OCI-LY7 (cell line): ENCODE measurements around the gene VHLL. TPM values are rescaled to one million over a fixed set of nuclear protein-coding genes. Genes with fewer than 3 reads are reported as not detected.

Experiments
- BruUV-seq: library from RNA; stranded (reverse); fragments of 400-500 nt; replicated peaks from 2 replicates; lab custom pipeline; 2021; lab: Mats Ljungman, UMichigan
- CTCF ChIA-PET: fragments of 300-600 bp; sonication (Branson Sonifier 250); formaldehyde crosslinking; loops from one replicate; lab custom pipeline; 2022; ENCODE audit warnings: antibody characterized with exemption; ENCODE audit not compliant: unreplicated experiment; lab: Charles Lee
- POLR2A ChIA-PET: fragments of 300-600 bp; sonication (Branson Sonifier 250); formaldehyde crosslinking; loops from one replicate; lab custom pipeline; 2022; ENCODE audit warnings: antibody characterized with exemption; lab: Charles Lee
- DNase-seq: peaks from one replicate; pipeline ENCODE4 v3.0.0-alpha.2; 2015; ENCODE audit warnings: low spot score
- H2AFZ ChIP-seq: fragments of 200-600 bp; sonication (generic), shearing (Covaris generic); 2 replicates; pipeline ENCODE4 v1.6.1; 2014; ENCODE audit warnings: mild to moderate bottlenecking, antibody characterized with exemption, low read length, moderate library complexity
- H3K27ac ChIP-seq: fragments of 200-600 bp; sonication (generic); 2 replicates; pipeline ENCODE4 v1.5.1; 2014; ENCODE audit warnings: mixed run types, low read depth, mild to moderate bottlenecking, moderate library complexity, low read length, inconsistent platforms; ENCODE audit not compliant: poor library complexity, severe bottlenecking
- H3K36me3 ChIP-seq: fragments of 200-600 bp; sonication (generic); 2 replicates; pipeline ENCODE4 v1.6.1; 2014; ENCODE audit warnings: mild to moderate bottlenecking, antibody characterized with exemption, low read length, moderate library complexity, mixed read lengths; ENCODE audit not compliant: insufficient read depth
- H3K4me1 ChIP-seq: fragments of 200-600 bp; sonication (generic); 2 replicates; pipeline ENCODE4 v1.5.1; 2014; ENCODE audit warnings: mild to moderate bottlenecking, low read length; ENCODE audit not compliant: insufficient read depth, poor library complexity, severe bottlenecking
- H3K4me2 ChIP-seq: fragments of 200-600 bp; sonication (generic); 2 replicates; pipeline ENCODE4 v1.6.1; 2014; ENCODE audit warnings: mild to moderate bottlenecking, low read length
- H3K4me3 ChIP-seq: fragments of 200-600 bp; sonication (generic); 2 replicates; pipeline ENCODE4 v1.5.1; 2014; ENCODE audit warnings: mild to moderate bottlenecking, low read depth, low read length; ENCODE audit not compliant: poor library complexity, severe bottlenecking
- H3K79me2 ChIP-seq: fragments of 200-600 bp; sonication (generic); 2 replicates; pipeline ENCODE4 v1.6.1; 2016; ENCODE audit warnings: low read depth, mild to moderate bottlenecking, low read length, moderate library complexity, mixed read lengths; ENCODE audit not compliant: insufficient read depth
- H3K9me2 ChIP-seq: fragments of 200-600 bp; sonication (generic); 2 replicates; pipeline ENCODE4 v1.6.1; 2016; ENCODE audit warnings: mild to moderate bottlenecking, low read length, mixed read lengths; ENCODE audit not compliant: insufficient read depth
- H3K9me3 ChIP-seq: fragments of 200-600 bp; sonication (generic); 2 replicates; pipeline ENCODE4 v1.6.1; 2014; ENCODE audit warnings: mild to moderate bottlenecking, mixed run types, low read length, mixed read lengths
- H4K20me1 ChIP-seq: fragments of 200-600 bp; sonication (generic); 2 replicates; pipeline ENCODE4 v1.6.1; 2014; ENCODE audit warnings: mild to moderate bottlenecking, antibody characterized with exemption, low read length, moderate library complexity, mixed read lengths; ENCODE audit not compliant: insufficient read depth
- EZH2phosphoT487 ChIP-seq: fragments of 200-600 bp; sonication (generic); IDR thresholded peaks from 2 replicates; pipeline ENCODE4 v1.6.1; 2018; ENCODE audit warnings: low read depth, borderline replicate concordance, mild to moderate bottlenecking, mixed run types, antibody characterized with exemption, low read length, moderate library complexity, mixed read lengths
- intact Hi-C: fragments of 100-400 bp; cut with micrococcal nuclease; formaldehyde crosslinking; loops from one replicate; pipeline ENCODE4 v1.10.0; 2022; ENCODE audit not compliant: unreplicated experiment
- total RNA-seq, 2 experiments: library from RNA; depleted of rRNA in 1 of 2; stranded (reverse); fragments of >200 nt in 1 of 2; shearing (Covaris generic) in 1 of 2; gene quantifications; 2 replicates each; pipeline ENCODE4 v1.2.3, GENCODE V29; 2014 to 2022
- TF ChIP-seq, protein P1 (sequence below): fragments of 200-600 bp; sonication (generic); conservative IDR thresholded peaks from 2 replicates; pipeline ENCODE4 v1.5.1; 2014; ENCODE audit warnings: mild to moderate bottlenecking, antibody characterized with exemption, low read length, moderate library complexity, mixed read lengths

VHLL gene
- total RNA-seq, 2 experiments from 2014 or later = 0.63 TPM; not detected in 1

- Histone ChIP-seq H3K4me1 (no peaks in the 10 kb centered on the region), H3K36me3 (peaks cover 49% of the 10 kb centered on the region), H3K27ac (no peak overlapping the region), H3K79me2 (no peaks in the 10 kb centered on the region), H3K9me3 (no peaks in the 10 kb centered on the region), H3K4me3 (no peak overlapping the region), H3K9me2 (no peaks in the 10 kb centered on the region), H4K20me1 (no peaks in the 10 kb centered on the region), H2AFZ (no peak overlapping the region), H3K4me2 (no peak overlapping the region)
- ChIA-PET CTCF (no interaction called here), POLR2A (interaction anchor here (0.7 to 1.0 kb wide), 3 partner anchors 16 to 67 kb away, joined by 3 to 7 read pairs (median 5); no protein-coding TSS in a partner anchor)
- BruUV-seq = no TSS peak
- TF ChIP-seq, protein P1, sequence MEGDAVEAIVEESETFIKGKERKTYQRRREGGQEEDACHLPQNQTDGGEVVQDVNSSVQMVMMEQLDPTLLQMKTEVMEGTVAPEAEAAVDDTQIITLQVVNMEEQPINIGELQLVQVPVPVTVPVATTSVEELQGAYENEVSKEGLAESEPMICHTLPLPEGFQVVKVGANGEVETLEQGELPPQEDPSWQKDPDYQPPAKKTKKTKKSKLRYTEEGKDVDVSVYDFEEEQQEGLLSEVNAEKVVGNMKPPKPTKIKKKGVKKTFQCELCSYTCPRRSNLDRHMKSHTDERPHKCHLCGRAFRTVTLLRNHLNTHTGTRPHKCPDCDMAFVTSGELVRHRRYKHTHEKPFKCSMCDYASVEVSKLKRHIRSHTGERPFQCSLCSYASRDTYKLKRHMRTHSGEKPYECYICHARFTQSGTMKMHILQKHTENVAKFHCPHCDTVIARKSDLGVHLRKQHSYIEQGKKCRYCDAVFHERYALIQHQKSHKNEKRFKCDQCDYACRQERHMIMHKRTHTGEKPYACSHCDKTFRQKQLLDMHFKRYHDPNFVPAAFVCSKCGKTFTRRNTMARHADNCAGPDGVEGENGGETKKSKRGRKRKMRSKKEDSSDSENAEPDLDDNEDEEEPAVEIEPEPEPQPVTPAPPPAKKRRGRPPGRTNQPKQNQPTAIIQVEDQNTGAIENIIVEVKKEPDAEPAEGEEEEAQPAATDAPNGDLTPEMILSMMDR = no peak
- no peak for TF ChIP-seq EZH2phosphoT487
- intact Hi-C loops = no loop called here
- DNase-seq = no peak
Measured at GRCh38 chr1:156303241-156303640, 4.1 kb upstream of the VHLL start.

DNA sequence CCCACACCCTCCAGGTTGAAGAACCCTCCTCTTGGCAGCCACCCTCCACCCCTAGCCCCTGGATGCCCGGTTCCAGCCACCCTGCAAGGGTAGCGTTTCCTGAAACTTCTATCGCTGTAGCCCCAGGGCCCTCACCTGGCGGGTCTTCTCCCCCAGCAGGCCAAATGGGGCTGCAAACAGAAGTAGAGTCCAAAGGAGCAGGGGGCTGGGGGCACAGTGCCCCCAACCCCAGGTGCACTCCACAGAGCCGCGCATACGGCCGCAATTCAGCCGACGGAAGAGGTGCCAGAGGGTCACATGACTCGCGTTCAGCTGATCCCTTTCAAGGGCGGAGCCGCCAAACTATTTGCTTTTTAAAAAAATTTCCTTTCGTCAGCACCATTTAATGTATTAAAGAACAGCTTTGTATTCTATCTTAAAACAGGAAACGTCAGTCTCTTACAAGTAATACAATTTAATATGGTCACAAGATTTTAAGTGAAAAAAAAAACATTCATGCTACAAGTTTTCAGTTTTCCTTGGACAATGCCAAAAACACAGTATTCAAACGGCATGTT is 3.6 kb downstream of the VHLL start, which contains the start of gene GLMP:
Gene GLMP (minus strand): TSS at position 289 of the 557 bp plus-strand sequence. CDS start 34 bp downstream, at position 255.
- intact Hi-C loops = no loop called here
- no peak within 1 kb of the TSS for H3K4me3 ChIP-seq
- POLR2A ChIA-PET = interaction anchor here (0.7 kb wide), 1 partner anchor 36 kb away, joined by 3 read pairs; no protein-coding TSS in a partner anchor
- H3K4me1 ChIP-seq = no peaks in the 10 kb centered on the region
- DNase-seq = no peak
- H3K9me2 ChIP-seq = no peaks in the 10 kb centered on the region
- no peak for TF ChIP-seq EZH2phosphoT487
- TF ChIP-seq, protein P1 = no peak
- H3K79me2 ChIP-seq = no peaks in the 10 kb centered on the region
- no peaks in the 10 kb centered on the region for H3K36me3 ChIP-seq
- H3K4me2 ChIP-seq = peak within 1 kb of the TSS; percentile 54; the same call in 1 of the 2 replicates
- H4K20me1 ChIP-seq = no peaks in the 10 kb centered on the region
- BruUV-seq = no TSS peak
- no peak within 1 kb of the TSS for H3K27ac ChIP-seq
- H3K9me3 ChIP-seq = no peaks in the 10 kb centered on the region
- no peak within 1 kb of the TSS; the same call in 1 of the 2 replicates for H2AFZ ChIP-seq
- CTCF ChIA-PET = no interaction called here

- Histone ChIP-seq H4K20me1 (no peaks in the 10 kb centered on the region), H3K9me2 (no peaks in the 10 kb centered on the region), H3K27ac (no peak overlapping the region), H3K4me2 (no peak overlapping the region), H3K79me2 (no peaks in the 10 kb centered on the region), H3K36me3 (no peaks in the 10 kb centered on the region), H2AFZ (no peak overlapping the region), H3K4me3 (no peak overlapping the region), H3K4me1 (no peaks in the 10 kb centered on the region), H3K9me3 (no peaks in the 10 kb centered on the region)
- CTCF ChIA-PET = no interaction called here
- no peak for DNase-seq
- intact Hi-C loops = no loop called here
- TF ChIP-seq EZH2phosphoT487 = no peak
- TF ChIP-seq, protein P1 = no peak
- no TSS peak for BruUV-seq
- POLR2A ChIA-PET = no interaction called here
Measured at GRCh38 chr1:156293895-156294294, 5.2 kb downstream of the VHLL start.
